Gastrocnemius medialis (tissue), 4 donors: ENCODE measurements around the gene USF3. TPM values are rescaled to one million over a fixed set of nuclear protein-coding genes. Genes with fewer than 3 reads are reported as not detected.
A peak's percentile ranks its signal among the peaks of the same experiment; 100 is the strongest.

Source experiments
- ATAC-seq, 2 donors: fragments of 150-250 bp; one replicate each; pipeline ENCODE4 v1.9.1; 2016
- DNase-seq, 2 donors: peaks; one replicate each; pipeline ENCODE4 v3.0.0-alpha.2; 2019
- H3K27ac ChIP-seq, 4 donors: fragments of 200-600 bp; sonication (generic); 1 replicate in 1 of 4; 2 replicates in 3 of 4; pipeline ENCODE4 v1.5.1; 2016 to 2018; ENCODE audit warnings: mild to moderate bottlenecking in 2 of 4, moderate library complexity in 1 of 4
- H3K27me3 ChIP-seq, 3 donors: fragments of 200-600 bp; sonication (generic) in 2 of 3; 1 replicate in 1 of 3; 2 replicates in 2 of 3; pipeline versions ENCODE4 v1.5.1 to v1.6.0; 2016 to 2019; ENCODE audit warnings: mild to moderate bottlenecking in 1 of 3, moderate library complexity in 1 of 3
- H3K36me3 ChIP-seq, 2 donors: fragments of 200-600 bp; sonication (generic) in 1 of 2; one replicate each; pipeline ENCODE4 v1.5.1; 2017 to 2018
- H3K4me1 ChIP-seq, 2 donors: fragments of 200-600 bp; sonication (generic) in 1 of 2; one replicate each; pipeline ENCODE4 v1.5.1; 2016 to 2017; ENCODE audit warnings: mild to moderate bottlenecking in 2 of 2
- H3K4me3 ChIP-seq, 4 donors: fragments of 200-600 bp; sonication (generic) in 3 of 4; 1 replicate in 1 of 4; 2 replicates in 3 of 4; pipeline ENCODE4 v1.5.1; 2016 to 2019; ENCODE audit warnings: mild to moderate bottlenecking in 2 of 4
- H3K9me3 ChIP-seq, 3 donors: fragments of 200-600 bp; sonication (generic) in 2 of 3; 1 replicate in 1 of 3; 2 replicates in 2 of 3; pipeline ENCODE4 v1.5.1; 2016 to 2019
- POLR2A ChIP-seq, 2 donors: fragments of 450-650 bp; IDR thresholded peaks; one replicate each; pipeline ENCODE4 v1.6.1; 2017; ENCODE audit warnings: antibody characterized with exemption in 2 of 2, mild to moderate bottlenecking in 2 of 2, moderate library complexity in 2 of 2
- in situ Hi-C, 4 donors: fragments of 200-750 bp; cut with MboI; loops; one replicate each; pipeline versions ENCODE4 v1.15.0 to v1.8.0; 2017; ENCODE audit warnings: low sequenced_read_pairs in 4 of 4
- intact Hi-C: fragments of 100-400 bp; cut with DNase I; formaldehyde crosslinking; loops from one replicate; pipeline ENCODE4 v1.15.1; 2023; ENCODE audit warnings: low total_unique reads
- total RNA-seq, 4 donors: library from RNA; depleted of rRNA; stranded (reverse); fragments of >200 nt; gene quantifications; one replicate each; pipeline versions ENCODE4 v1.1.0 to v1.2.3, GENCODE V29; 2016
- TF ChIP-seq, protein P1 (sequence below), 5 experiments: fragments of 450-650 bp in 3 of 5; fragments of 200-600 bp in 2 of 5; sonication (generic) in 2 of 5; IDR thresholded peaks in 4 of 5; conservative IDR thresholded peaks in 1 of 5; 1 replicate in 4 of 5; 2 replicates in 1 of 5; pipeline ENCODE4 v1.5.1; 2016 to 2019; ENCODE audit warnings: antibody characterized with exemption in 5 of 5, mild to moderate bottlenecking in 3 of 5, moderate library complexity in 3 of 5

The USF3 gene
- total RNA-seq, 4 donors from 2014 or later = 35.7 to 49.6 (median 40.1) TPM

DNA sequence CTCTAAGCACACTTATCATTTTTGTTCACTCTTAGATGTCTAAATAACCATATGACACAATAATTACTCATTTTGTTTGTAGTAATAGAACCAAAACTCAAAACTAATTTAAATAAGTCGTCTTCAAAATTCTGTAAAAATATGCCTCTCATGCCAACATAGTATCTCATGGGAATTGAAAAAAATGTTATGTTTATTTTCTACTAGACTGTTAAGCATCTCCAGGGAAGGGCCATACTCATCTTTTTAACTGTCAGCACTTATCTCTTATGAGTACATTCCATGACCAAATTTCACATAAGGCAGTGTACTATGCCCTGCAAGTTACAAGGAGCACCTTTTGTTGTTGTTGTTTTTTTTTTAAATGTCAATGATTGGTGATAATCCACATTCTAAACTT, 18.3 kb upstream of the USF3 start:
- intact Hi-C loops = no loop called here
- no peaks in the 10 kb centered on the region for H3K27me3 ChIP-seq
- H3K27ac ChIP-seq = no peak overlapping the region
- DNase-seq (no peak), ATAC-seq (no peak)
- TF ChIP-seq POLR2A (IDR thresholded peaks at IDR 0.05) = no peak
- TF ChIP-seq, protein P1, sequence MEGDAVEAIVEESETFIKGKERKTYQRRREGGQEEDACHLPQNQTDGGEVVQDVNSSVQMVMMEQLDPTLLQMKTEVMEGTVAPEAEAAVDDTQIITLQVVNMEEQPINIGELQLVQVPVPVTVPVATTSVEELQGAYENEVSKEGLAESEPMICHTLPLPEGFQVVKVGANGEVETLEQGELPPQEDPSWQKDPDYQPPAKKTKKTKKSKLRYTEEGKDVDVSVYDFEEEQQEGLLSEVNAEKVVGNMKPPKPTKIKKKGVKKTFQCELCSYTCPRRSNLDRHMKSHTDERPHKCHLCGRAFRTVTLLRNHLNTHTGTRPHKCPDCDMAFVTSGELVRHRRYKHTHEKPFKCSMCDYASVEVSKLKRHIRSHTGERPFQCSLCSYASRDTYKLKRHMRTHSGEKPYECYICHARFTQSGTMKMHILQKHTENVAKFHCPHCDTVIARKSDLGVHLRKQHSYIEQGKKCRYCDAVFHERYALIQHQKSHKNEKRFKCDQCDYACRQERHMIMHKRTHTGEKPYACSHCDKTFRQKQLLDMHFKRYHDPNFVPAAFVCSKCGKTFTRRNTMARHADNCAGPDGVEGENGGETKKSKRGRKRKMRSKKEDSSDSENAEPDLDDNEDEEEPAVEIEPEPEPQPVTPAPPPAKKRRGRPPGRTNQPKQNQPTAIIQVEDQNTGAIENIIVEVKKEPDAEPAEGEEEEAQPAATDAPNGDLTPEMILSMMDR (IDR thresholded peaks at IDR 0.05 in 4 of 5, conservative IDR thresholded peaks at IDR 0.05 in 1 of 5) = no peak
- in situ Hi-C loops = no loop called here
- H3K9me3 ChIP-seq = no peaks in the 10 kb centered on the region
- H3K36me3 ChIP-seq = peaks cover 0 to 7% of the 10 kb centered on the region in 2 donors
- H3K4me3 ChIP-seq = no peak overlapping the region
- H3K4me1 ChIP-seq = peaks cover 15 to 27% of the 10 kb centered on the region in 2 donors

DNA sequence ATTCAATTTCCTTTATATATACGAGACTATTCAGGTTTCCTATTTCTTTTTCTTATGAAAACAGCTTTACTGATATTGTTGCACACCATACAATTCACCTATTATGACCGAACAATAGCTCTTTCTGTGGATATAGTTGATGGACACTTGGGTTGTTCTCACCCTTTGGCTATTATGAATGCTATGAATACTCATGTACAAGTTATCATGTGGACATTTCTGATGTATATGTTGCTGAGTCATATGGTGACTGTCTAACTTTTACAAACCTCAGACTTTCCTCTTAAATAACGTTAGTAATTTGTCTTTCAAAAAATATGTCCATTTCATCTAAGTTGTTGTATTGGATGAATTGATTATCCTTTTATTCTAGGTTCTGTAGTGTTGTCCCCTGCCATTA, 15.7 kb upstream of the USF3 start:
- DNase-seq = no peak
- no peaks in the 10 kb centered on the region for H3K9me3 ChIP-seq
- no peaks in the 10 kb centered on the region for H3K27me3 ChIP-seq
- in situ Hi-C loops (no loop called here), intact Hi-C loops (no loop called here)
- no peak for ATAC-seq
- no peak overlapping the region for H3K27ac ChIP-seq
- H3K36me3 ChIP-seq = no peaks in the 10 kb centered on the region
- no peak for TF ChIP-seq POLR2A (IDR thresholded peaks at IDR 0.05)
- TF ChIP-seq, protein P1 (IDR thresholded peaks at IDR 0.05 in 4 of 5, conservative IDR thresholded peaks at IDR 0.05 in 1 of 5) = no peak
- no peak overlapping the region for H3K4me3 ChIP-seq
- H3K4me1 ChIP-seq = peaks cover 4 to 13% of the 10 kb centered on the region in 2 donors

DNA sequence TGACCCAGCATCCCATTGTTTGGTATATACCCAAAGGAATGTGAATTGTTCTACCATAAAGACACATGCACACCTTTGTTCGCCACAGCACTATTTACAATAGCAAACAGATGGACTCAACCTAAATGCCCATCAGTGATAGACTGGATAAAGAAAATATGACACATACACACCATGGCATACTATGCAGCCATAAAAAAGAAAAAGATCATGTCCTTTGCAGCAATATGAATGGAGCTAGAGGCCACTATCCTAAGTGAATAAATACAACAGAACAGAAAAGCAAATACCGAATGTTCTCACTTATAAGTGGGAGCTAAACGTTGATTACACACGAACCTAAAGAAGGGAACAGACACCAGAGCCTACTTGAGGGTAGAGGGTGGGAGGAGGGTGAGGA, 11.4 kb upstream of the USF3 start:
- H3K27ac ChIP-seq = no peak overlapping the region
- H3K9me3 ChIP-seq = no peaks in the 10 kb centered on the region
- ATAC-seq (no peak), DNase-seq (no peak)
- no peaks in the 10 kb centered on the region for H3K4me1 ChIP-seq
- intact Hi-C loops (no loop called here), in situ Hi-C loops (no loop called here)
- TF ChIP-seq POLR2A (IDR thresholded peaks at IDR 0.05) = no peak
- TF ChIP-seq, protein P1 (IDR thresholded peaks at IDR 0.05 in 4 of 5, conservative IDR thresholded peaks at IDR 0.05 in 1 of 5) = no peak
- H3K4me3 ChIP-seq = no peak overlapping the region
- no peaks in the 10 kb centered on the region for H3K27me3 ChIP-seq
- no peaks in the 10 kb centered on the region for H3K36me3 ChIP-seq

DNA sequence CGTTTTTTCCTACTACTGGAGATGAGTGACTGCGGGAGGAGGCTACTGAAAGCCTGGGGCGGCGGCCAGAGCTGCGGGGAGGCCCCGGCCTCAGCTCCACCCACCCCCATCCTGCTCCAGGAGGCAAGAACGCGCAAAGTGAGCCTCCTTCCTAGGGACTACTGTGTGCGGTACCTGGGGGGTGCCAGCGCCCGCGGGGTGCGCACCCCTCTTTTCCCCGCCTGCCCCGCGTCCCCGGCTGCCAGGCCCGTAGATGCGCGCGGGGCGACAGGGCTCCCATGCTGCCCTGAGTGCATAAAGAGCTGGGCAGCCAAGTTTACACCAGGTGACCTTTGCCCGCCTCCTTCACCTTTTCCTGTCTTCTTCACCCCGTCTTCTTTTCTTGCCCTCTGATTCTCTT, 2.5 kb upstream of the USF3 start:
- Histone ChIP-seq H3K4me1 (peaks cover 27 to 33% of the 10 kb centered on the region in 2 donors), H3K4me3 (peak overlapping the region; percentile 12 to 37 (median 30)), H3K27ac (peak overlapping the region in 3 of 4 donors; percentile 94 to 99 (median 95)), H3K27me3 (no peaks in the 10 kb centered on the region), H3K9me3 (no peaks in the 10 kb centered on the region), H3K36me3 (no peaks in the 10 kb centered on the region)
- ATAC-seq (no peak), DNase-seq (no peak)
- intact Hi-C loops = loop anchor here (2.0 to 5.0 kb wide), 4 partner anchors 72 to 682 kb away; partner anchors contain the start of gene ZDHHC23
- in situ Hi-C loops = loop anchor here in 1 of 4 donors (5.0 to 10.0 kb wide), 2 partner anchors 48 to 184 kb away; partner anchors contain the start of genes ATP6V1A, NAA50 and SPICE1
- TF ChIP-seq, protein P1 (IDR thresholded peaks at IDR 0.05 in 4 of 5, conservative IDR thresholded peaks at IDR 0.05 in 1 of 5) = no peak
- no peak for TF ChIP-seq POLR2A (IDR thresholded peaks at IDR 0.05)
